NOMO-1 treated with dmso at 0.1 percent for 144 hours (cell line): ENCODE data around the gene DAPK2.

Experiments used
- DNase-seq: peaks from one replicate; lab custom pipeline; 2025; ENCODE audit not compliant: unreplicated experiment; lab: John Stamatoyannopoulos, UW

The DAPK2 gene

GRCh38 chr15:63998489-63998888, 47.8 kb downstream of the DAPK2 start:
- no peak for DNase-seq

DNA sequence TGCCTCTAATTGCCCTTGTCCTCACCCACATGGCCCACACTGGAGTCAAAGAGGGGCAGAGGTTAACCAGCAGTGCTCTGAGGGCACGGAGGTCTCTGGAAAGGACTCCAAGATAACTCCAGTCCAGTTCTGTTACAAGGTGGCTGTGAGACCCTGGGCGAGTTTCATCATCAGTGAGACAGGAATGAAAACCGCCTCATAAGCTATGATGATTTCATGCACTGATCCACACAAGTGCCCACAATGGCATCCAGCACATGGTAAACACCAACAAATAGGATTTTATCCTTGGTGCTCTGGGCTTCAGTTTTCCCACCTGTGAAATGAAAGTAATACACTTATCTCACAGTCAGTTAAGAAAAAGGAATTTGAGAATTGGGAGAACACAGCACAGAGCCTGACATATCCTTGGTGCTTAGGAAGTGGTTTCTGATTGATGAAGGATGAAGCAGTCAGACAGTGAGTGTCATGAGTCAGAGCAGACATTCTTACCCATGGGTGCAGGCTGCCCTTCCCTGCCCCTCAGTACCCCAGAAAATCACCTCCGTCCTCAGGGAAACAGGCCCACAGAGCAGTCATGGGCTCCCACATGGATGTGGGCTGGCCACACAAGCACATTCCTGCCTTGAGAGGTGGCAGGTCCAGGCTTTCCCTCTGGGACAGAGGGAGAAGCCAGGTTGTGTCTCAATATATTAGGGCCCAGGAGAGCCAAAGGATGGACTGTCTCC, 48.4 kb downstream of the DAPK2 start:
- no peak for DNase-seq

DNA sequence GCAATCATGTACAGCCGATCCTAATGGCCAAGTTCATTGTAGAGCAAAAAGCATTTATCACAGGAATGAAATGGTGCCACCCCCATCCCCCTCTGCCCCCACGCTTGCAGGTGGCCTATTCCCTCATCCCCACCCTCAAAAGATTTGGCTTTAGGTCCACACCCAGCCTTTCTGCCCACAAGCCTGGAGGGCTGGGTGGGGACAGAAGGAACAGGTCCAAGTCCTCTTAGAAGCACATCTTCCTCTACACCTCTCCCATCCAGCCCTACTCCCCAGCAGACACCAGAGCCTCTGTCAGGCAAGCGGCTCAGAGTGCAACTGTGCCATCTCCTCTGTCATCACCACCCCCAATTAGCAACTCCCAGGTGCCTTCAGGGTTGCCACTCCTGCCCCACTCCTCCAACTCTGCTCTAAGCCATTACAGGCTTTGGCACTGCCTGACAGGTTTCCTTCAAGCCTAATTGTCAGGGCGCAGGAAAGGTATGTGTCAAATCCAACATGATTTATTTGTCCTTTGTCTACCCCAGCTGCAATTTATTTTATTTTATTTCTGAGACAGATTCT, 49.4 kb downstream of the DAPK2 start:
- no peak for DNase-seq

GRCh38 chr15:63995789-63996188, 50.5 kb downstream of the DAPK2 start:
- no peak for DNase-seq

DNA sequence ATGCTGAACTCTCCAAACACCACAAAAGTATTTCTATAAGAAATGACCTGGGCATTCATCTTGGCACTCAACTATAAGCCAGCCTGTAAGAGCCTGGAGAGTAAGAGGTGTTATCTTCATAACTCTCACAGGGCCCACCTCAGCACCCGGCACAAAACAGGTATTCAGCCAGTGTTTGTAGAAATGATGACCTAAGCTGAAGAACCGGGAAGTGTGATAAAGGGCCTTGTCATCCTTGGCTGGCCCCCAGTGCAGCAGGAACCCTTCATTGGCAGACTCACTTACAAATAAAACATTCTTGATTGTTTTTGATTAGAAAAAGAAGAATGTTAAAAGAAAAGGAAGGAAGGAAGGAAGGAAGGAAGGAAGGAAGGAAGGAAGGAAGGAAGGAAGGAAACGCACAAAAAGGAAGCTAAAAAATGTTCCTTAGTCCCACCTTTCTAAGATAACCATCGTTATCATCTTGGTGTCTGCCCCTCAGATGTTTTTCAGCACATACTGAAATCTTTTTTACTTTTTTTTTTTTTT, 52.1 kb downstream of the DAPK2 start:
- no peak for DNase-seq

GRCh38 chr15:63992300-63992699, 54.0 kb downstream of the DAPK2 start:
- DNase-seq: no peak

DNA sequence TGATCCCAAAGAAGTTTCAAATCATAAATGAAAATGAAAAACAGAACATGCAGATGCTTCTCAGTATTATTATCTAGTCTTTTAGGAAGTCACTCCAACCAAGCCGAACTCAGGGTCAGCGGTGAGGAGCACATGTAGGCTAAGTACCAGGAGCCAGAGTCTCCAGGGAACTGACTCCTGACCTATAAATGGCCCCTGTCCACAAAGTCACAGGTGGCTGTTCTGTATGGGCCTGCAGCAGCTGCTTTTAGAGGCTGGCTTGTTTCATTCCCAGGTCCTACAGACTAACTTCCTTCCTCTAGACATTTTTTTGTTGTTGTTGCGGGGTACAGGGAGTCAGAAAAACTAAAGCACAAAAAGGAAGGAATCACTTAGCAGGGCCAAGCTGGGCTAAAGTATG, 54.6 kb downstream of the DAPK2 start:
- no peak for DNase-seq

DNA sequence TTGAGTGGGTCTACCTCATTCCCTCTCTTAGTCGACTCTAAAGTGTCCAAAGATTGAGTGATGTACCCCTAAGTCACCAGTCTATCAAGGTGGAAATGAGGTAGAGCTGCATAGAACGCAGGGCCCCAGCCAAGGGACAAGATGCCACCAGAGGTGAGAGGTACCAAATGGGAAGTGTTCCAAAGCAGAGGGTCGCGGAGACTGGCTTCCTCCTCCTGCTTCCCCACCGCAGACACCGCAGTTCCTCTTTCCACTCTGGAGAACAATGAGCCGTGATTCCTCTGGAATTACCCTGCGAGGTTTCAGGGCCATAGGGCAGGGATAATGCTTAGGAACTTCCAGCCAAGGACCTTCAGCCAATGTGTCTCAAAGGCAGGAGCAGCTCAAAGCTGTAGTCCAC, 55.8 kb downstream of the DAPK2 start:
- no peak for DNase-seq

GRCh38 chr15:63987796-63988378, 58.4 kb downstream of the DAPK2 start:
- DNase-seq: no peak

GRCh38 chr15:63986751-63987341, 59.4 kb downstream of the DAPK2 start:
- DNase-seq: peak; percentile 86

DNA sequence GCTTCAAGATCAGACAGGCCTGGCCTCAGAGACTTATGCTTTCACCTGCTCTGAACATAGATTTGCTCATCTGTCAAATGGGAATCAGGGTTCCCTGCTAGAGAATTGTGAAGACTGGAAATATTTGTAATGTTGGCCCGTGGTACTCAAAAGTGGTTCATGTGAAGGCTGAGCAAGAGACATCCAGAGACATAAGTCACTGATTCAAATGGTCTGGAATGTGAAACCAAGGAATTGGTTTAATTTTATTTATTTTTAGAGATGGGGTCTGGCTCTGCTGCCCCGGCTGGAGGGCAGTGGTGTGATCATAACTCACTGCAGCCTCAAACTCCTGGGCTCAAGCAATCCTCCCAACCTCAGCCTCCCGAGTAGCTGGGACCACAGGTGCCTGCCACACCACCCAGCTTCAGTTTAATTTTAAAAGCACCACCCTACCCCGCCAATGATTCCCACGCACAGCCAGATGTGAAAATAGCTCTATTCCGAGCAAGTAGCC, 60.1 kb downstream of the DAPK2 start:
- no peak for DNase-seq

GRCh38 chr15:63985221-63986184, 60.8 kb downstream of the DAPK2 start:
- no peak for DNase-seq

DNA sequence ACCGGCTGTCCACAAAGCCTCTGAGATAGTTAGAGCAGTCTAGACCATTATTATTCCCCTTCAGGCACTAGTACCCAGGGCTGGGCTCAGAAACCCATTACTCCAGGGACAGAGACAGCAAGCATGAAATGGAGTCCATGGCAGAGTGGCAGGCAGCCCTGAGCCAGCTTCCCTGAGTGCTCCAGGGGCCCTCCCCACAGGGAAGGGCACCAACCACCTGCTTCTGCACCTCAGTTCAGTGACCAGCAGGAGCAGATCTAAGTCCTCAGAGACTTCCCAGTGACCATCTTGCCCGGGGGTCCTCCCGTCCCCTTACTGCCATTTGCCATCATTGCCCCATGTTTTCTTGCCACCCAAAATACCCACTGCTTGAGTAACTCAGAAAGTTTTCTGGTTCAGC, 62.0 kb downstream of the DAPK2 start:
- no peak for DNase-seq

DNA sequence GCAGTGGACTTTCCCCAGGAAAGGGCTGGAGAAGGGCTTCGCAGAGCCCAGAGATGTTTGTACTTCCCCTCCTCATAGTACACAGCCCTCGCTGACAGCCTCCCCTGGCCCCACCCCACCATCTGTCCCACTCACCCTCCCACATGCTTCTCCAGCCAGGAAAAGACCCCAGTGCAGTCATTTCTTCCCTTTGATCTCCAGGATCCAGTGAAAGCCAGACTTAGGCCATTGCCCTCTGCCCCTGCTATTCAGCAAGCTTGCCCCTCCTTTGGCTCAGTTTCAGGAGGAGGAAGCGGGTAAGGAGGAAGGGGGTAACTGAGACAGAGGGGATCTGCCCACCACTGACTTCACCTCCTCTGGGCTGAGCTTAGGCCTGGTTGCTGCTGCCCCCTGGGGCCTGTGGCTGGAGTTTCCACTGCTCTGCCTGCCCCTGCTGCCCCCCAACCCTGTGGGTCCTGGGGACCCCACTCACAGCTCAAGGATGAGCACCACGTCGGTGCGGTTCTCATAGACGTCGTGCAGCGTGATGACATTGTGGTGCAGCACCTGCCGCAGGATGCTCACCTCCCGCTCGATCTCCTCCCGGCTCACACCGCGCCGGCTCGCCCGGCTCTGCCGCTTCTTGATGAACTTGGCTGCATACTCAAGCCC, 63.1 kb downstream of the DAPK2 start:
- no peak for DNase-seq

DNA sequence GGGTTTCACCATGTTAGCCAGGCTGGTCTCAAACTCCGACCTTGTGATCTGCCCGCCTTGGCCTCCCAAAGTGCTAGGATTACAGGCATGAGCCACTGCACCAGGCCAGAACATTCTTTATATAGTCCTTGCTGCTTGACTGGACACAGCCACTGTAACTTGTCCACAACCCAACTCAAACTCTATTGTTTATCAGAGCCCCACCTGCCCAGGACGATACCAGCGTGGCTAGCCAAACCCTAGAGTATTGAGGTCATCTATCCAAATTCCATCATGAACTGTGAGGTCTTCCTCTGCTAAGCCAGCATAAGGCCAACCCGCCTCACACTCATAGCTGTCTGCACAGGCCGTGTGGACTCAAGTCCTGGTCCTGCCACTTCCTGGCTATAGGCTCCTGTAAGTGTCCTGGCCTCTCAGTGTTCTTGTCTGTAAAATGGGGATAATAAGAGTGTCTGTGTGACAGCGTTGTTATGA, 63.9 kb downstream of the DAPK2 start:
- DNase-seq: no peak

GRCh38 chr15:63981596-63982320, 64.5 kb downstream of the DAPK2 start:
- no peak for DNase-seq

DNA sequence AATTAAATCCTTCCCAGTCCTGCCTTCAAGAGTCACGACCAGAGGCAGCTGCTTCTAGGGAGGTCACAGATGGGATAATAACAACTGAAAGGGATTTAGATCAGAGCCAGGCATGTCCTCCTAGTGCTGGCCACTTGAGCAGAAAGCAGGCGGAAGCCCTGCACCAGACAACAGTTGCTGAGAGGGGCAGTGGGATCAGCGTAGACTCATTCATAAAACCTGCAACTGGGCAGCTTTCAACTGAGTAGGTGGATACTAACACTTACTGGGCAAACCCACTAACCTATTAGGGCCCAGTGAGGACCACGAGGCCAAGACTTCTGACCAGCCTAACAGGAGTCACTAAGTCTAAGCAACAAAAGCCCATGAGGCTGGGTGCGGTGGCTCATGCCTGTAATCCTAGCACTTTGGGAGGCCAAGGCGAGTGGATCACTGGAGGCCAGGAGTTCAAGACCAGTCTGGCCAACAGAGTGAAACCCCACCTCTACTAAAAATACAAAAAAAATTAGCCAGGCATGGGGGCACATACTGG, 67.0 kb downstream of the DAPK2 start:
- no peak for DNase-seq

GRCh38 chr15:63978511-63979261, 67.6 kb downstream of the DAPK2 start:
- DNase-seq: no peak
